Activated T-cell treated with anti-CD3 and anti-CD28 coated beads, Interleukin-2, amount 50 U/mL, for 4 hours (primary cell): ENCODE measurements around the gene MAP1LC3B2. TPM values are rescaled to one million over a fixed set of nuclear protein-coding genes. Genes with fewer than 3 reads are reported as not detected.
"Not testable (repeated sequence)": the region's sequence is repeated elsewhere in the genome, so short reads cannot be mapped to it uniquely, and the experiment has no call there.

ENCODE experiments used
- ATAC-seq, 2 donors: fragments of 200-7000 bp; cut with Tn5 transposase; one replicate each; pipeline ENCODE4 v1.10.0; 2021
- DNase-seq: peaks from one replicate; pipeline ENCODE4 v3.0.0-alpha.2; 2020
- H3K27me3 Mint-ChIP-seq: one replicate; pipeline ENCODE4 v1.8.0; 2021; ENCODE audit warnings: low read depth, mixed read lengths
- H3K36me3 Mint-ChIP-seq: one replicate; pipeline ENCODE4 v1.8.0; 2022; ENCODE audit warnings: mixed read lengths; ENCODE audit not compliant: insufficient read depth
- H3K4me1 Mint-ChIP-seq: one replicate; pipeline ENCODE4 v1.8.0; 2021; ENCODE audit warnings: low read depth, mixed read lengths
- H3K4me3 Mint-ChIP-seq: one replicate; pipeline ENCODE4 v1.8.0; 2021; ENCODE audit warnings: mild to moderate bottlenecking, moderate library complexity, mixed read lengths
- H3K9me3 Mint-ChIP-seq: one replicate; pipeline ENCODE4 v1.8.0; 2021; ENCODE audit warnings: mixed read lengths
- total RNA-seq, 3 donors: library from RNA; stranded (reverse); gene quantifications; one replicate each; pipeline ENCODE4 v1.2.1, GENCODE V29; 2021

The MAP1LC3B2 gene
- total RNA-seq, 3 donors from 2014 or later, result 1.1 to 1.5 TPM; not detected in 1

DNA sequence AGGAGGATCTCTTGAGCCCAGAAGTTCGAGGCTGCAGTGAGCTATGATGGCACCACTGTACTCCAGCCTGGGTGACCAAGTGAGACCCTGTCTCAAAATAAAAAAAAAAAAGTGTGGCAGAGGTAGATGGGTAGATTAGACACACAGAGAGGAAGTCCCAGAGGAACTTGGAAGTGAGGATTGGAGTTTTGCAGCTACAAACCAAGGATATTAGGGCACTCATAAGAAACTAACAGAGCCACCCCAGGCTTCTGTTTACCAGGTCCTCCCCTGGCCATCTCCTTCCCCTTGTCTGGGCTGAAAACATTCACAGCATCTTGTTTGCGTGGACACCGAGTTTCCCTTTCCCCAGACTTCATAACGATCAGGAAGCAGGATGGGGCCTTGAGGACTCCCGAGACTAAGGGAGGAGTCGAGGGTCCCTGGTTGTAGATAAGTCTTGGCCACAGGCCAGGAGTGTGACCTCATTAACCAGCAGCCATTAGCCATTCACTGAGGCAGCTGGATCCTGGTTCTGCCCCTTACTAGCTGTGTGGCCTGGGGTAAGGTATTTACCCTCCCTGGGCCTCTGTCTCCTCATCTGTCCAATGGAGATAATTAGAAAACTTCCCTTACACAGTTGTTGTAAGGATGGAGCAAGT, 2.1 kb downstream of the MAP1LC3B2 start:
- H3K36me3 Mint-ChIP-seq, result no peaks in the 10 kb centered on the region
- DNase-seq (no peak), ATAC-seq (no peak)
- H3K4me1 Mint-ChIP-seq, result peaks cover 31% of the 10 kb centered on the region
- no peaks in the 10 kb centered on the region for H3K27me3 Mint-ChIP-seq
- H3K9me3 Mint-ChIP-seq, result peaks cover 9% of the 10 kb centered on the region
- no peak overlapping the region for H3K4me3 Mint-ChIP-seq

DNA sequence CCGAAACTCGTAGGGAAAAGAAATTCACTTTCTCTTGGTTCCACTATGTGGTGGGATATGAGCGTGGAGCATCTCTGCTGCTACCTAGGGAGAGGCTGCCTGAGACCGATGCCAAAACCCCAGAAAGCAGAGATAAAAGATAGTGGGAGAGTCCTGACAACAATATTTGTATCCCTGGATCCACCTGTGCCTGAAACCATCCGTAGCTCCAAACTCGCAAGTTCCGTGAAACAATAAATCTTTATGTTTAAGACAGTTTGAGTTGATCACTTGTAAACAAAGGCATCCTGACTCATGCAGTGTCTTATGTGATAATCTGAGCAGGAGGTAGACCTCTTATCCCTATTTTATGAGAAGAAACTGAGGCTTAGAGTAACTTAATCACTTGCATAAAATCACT, 2.9 kb downstream of the MAP1LC3B2 start:
- DNase-seq (no peak), ATAC-seq (no peak)
- H3K9me3 Mint-ChIP-seq, result peaks cover 9% of the 10 kb centered on the region
- no peak overlapping the region for H3K4me3 Mint-ChIP-seq
- peaks cover 27% of the 10 kb centered on the region for H3K4me1 Mint-ChIP-seq
- no peaks in the 10 kb centered on the region for H3K36me3 Mint-ChIP-seq
- H3K27me3 Mint-ChIP-seq, result no peaks in the 10 kb centered on the region

DNA sequence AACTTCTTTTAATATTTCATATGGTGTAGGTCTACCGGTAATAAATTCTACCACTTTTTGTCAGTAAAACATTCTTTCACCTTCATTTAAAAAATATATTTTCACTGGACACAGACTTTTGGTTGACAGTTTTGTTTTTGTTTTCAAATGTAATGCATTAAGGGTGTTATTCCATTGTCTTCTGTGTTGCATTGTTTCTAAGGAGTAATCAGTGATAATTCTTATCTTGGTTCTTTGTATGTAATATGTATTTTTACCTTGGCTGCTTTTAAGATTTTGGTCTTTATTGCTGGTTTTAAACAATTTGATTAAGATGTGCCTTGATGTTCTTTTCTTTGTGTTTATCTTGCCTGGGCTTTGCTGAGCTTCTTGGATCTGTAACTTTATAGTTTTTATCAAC, 4.1 kb downstream of the MAP1LC3B2 start:
- DNase-seq (no peak), ATAC-seq (no peak)
- Mint-ChIP-seq H3K27me3 (no peaks in the 10 kb centered on the region), H3K4me1 (peaks cover 25% of the 10 kb centered on the region), H3K4me3 (no peak overlapping the region), H3K9me3 (peaks cover 9% of the 10 kb centered on the region), H3K36me3 (no peaks in the 10 kb centered on the region)

DNA sequence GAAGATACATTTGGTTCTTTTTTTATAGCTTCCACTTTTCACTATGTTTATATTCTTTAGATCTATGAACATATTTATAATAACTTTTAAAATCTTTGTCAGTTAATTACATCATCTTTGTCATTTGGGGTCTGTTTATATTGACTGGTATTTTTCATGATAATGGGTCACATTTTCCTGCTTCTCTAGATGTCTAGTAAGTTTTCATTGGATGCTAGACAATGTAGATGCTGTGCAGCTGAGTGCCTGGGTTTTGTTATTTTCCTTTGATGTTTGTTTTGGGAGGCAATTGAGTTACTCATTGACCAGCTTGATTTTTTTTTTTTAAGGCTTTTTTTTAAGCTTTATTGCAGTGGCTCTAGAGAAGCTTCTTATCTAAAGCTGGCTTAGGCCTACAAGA, 4.9 kb downstream of the MAP1LC3B2 start:
- no peak overlapping the region for H3K4me3 Mint-ChIP-seq
- no peak for ATAC-seq
- H3K9me3 Mint-ChIP-seq, result peaks cover 9% of the 10 kb centered on the region
- no peak for DNase-seq
- no peaks in the 10 kb centered on the region for H3K27me3 Mint-ChIP-seq
- H3K4me1 Mint-ChIP-seq, result peaks cover 17% of the 10 kb centered on the region
- H3K36me3 Mint-ChIP-seq, result no peaks in the 10 kb centered on the region

DNA sequence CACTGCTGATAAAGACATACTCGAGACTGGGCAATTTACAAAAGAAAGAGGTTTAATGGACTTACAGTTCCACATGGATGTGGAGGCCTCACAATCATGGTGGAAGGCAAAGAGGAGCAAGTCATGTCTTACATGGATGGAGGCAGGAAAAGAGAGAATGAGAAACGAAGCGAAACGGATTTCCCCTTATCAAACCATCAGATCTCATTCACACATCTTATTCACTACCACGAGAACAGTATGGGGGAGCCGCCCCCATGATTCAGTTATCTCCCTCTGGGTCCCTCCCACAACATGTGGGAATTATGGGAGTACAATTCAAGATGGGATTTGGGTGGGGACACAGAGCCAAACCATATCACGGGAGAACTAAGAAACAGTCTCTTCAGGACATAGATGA, 6.0 kb downstream of the MAP1LC3B2 start:
- ATAC-seq, DNase-seq, H3K4me1 Mint-ChIP-seq, H3K27me3 Mint-ChIP-seq, H3K9me3 Mint-ChIP-seq, H3K36me3 Mint-ChIP-seq, H3K4me3 Mint-ChIP-seq: not testable (repeated sequence)

DNA sequence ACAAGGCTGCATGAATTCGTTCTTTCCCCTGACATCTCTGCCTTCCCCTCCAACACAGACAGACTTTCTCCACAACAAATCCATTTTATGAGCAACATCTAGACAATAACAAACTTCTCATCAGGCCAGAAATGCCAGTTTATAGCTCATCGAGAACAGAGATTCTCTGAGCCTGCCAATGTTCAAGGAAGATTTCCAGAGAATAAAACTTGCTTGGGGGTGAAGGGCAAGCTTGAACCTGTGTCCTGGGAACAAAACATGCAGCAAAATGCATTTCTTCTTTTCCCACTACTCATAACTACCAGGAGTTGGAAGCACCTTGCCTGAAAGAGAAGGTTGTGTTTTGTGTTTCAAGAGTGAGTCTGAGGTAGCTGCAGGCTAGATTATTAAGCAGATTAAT, 6.8 kb downstream of the MAP1LC3B2 start:
- no peak overlapping the region for H3K4me3 Mint-ChIP-seq
- ATAC-seq, result no peak
- no peak for DNase-seq
- H3K36me3 Mint-ChIP-seq, result no peaks in the 10 kb centered on the region
- no peaks in the 10 kb centered on the region for H3K27me3 Mint-ChIP-seq
- H3K4me1 Mint-ChIP-seq, result peaks cover 2% of the 10 kb centered on the region
- peaks cover 12% of the 10 kb centered on the region for H3K9me3 Mint-ChIP-seq

DNA sequence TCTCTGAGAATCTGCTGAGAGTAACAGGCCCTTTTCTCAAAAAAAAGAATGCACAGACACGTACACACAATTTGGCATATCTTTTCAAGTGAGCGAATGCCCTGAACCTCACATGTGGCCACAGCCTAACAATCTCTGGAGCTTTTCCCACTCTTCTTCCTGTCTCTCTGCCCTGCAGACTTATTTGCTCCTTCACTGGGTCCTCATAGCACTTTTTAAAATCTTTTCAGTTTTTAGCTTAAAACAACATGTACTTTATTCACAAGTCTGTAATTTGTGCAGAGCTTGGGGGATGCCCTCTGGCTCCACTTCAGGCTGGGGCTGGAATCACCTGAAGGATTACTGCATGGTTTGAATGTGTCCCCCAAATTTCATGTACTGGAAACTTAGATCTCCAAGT, 9.0 kb downstream of the MAP1LC3B2 start:
- Mint-ChIP-seq H3K36me3 (no peaks in the 10 kb centered on the region), H3K4me1 (no peaks in the 10 kb centered on the region), H3K27me3 (no peaks in the 10 kb centered on the region), H3K4me3 (no peak overlapping the region), H3K9me3 (peaks cover 12% of the 10 kb centered on the region)
- DNase-seq (no peak), ATAC-seq (no peak)

DNA sequence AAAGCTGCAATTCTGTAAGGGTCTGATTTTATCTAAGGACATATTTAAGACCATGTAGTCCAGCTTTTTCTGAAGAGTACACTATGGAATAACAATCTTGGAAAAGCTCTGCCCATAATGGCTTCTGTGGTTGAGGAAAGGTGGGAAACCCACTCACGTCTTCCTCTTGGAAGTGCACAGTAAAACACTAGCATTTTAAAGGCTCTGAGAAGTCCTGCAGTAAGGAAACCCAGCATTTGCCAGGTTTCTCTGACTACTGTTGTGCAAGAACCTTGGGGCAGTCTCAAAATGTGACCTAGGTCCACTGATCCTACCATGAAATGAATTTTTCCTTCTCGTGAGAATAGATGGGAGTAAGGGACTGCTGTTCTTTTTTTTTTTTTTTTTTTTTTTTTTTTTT, 11.9 kb downstream of the MAP1LC3B2 start:
- no peak overlapping the region for H3K4me3 Mint-ChIP-seq
- no peaks in the 10 kb centered on the region for H3K27me3 Mint-ChIP-seq
- DNase-seq (no peak), ATAC-seq (no peak)
- H3K4me1 Mint-ChIP-seq, result no peaks in the 10 kb centered on the region
- peaks cover 3% of the 10 kb centered on the region for H3K9me3 Mint-ChIP-seq
- no peaks in the 10 kb centered on the region for H3K36me3 Mint-ChIP-seq

DNA sequence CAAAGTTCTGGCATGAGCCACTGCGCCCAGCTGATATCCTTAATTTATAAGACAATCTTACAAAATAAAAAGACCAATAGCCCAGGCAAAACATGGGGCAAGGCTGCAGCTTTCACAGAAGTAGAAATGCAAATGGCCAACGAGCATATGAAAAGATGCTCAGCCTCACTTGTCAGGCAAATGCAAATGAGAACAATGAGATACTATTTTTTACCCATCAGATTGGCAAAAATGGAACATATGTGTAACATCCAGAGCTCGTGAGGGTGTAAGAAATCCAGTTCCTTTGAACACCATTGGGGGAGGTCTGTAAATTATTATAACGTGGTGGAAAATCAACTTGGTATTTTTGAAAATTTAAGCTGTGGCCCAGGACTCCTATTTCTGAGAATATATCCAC, 14.6 kb downstream of the MAP1LC3B2 start:
- Mint-ChIP-seq H3K4me3 (no peak overlapping the region), H3K36me3 (no peaks in the 10 kb centered on the region), H3K4me1 (no peaks in the 10 kb centered on the region), H3K9me3 (peaks cover 3% of the 10 kb centered on the region), H3K27me3 (no peaks in the 10 kb centered on the region)
- ATAC-seq, result no peak
- DNase-seq, result no peak

DNA sequence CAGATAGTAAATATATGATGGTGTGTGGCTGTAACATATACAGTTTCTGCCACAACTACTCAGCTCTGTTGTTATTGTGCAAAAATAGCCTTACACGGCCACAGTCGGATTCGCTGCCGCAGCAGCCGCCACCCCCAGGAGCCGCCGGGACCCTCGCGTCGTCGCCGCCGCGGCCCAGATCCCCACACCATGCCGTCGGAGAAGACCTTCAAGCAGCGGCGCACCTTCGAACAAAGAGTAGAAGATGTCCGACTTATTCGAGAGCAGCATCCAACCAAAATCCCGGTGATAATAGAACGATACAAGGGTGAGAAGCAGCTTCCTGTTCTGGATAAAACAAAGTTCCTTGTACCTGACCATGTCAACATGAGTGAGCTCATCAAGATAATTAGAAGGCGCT, 16.6 kb downstream of the MAP1LC3B2 start:
- not testable (repeated sequence) for H3K4me3 Mint-ChIP-seq, H3K9me3 Mint-ChIP-seq, H3K36me3 Mint-ChIP-seq, ATAC-seq, DNase-seq, H3K4me1 Mint-ChIP-seq, H3K27me3 Mint-ChIP-seq

DNA sequence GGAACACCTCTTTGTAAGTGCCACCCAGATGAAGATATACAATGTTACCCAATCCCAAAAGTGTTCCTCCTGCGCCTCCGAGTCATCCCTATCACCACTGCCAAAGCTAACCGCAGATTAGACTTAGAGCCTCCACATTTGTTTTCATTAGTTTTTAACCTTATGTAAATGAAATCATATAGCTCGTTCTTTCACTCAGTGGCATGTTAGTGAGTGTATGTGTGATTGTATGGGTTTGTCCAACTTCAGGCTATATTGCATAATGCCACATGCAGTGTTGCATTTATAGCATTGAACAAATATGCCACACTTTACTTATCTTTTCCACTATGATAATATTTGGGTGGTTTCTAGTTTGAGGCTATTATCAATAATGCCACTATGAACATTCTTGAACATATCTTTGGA, 18.0 kb downstream of the MAP1LC3B2 start:
- no peaks in the 10 kb centered on the region for H3K36me3 Mint-ChIP-seq
- DNase-seq (no peak), ATAC-seq (no peak)
- H3K9me3 Mint-ChIP-seq, result no peaks in the 10 kb centered on the region
- no peaks in the 10 kb centered on the region for H3K4me1 Mint-ChIP-seq
- no peaks in the 10 kb centered on the region for H3K27me3 Mint-ChIP-seq
- no peak overlapping the region for H3K4me3 Mint-ChIP-seq

DNA sequence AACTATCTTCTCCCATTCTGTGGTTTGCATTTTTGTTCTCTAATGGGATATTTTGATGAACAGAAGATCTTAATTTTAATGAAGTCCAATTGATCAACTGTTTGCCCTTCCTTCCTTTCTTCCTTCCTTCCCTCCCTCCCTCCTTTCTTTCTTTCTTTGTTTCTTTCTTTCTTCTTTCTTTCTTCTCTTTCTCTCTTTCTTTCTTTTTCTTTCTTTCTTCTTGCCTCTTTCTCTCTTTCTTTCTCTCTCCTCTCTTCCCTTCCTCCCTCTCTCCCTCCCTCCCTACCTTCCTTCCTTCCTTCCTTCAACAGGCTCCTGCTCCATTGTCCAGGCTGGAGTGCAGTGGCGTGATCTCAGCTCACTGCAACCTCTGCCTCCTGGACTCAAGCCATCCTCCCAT, 18.9 kb downstream of the MAP1LC3B2 start:
- Mint-ChIP-seq H3K4me1 (no peaks in the 10 kb centered on the region), H3K4me3 (no peak overlapping the region), H3K27me3 (no peaks in the 10 kb centered on the region), H3K9me3 (no peaks in the 10 kb centered on the region), H3K36me3 (no peaks in the 10 kb centered on the region)
- ATAC-seq, result no peak
- no peak for DNase-seq

DNA sequence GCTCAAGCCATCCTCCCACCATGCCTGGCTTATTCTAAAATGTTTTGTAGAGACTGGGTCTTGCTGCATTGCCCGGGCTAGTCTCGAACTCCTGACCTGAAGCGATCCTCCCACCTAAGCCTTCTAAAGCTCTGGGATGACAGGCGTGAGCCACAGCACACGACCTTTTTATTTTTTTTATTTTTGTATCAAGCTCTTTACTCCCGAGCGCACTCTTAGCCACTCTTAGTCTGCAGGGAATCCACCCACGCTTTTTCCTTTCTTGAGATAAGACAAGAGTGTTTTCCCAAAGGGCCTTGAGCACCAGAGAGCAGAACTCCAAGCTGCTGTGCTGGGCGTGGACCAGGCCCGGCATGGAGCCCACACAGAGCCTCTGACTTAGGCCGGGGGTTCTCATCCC, 23.4 kb downstream of the MAP1LC3B2 start:
- Mint-ChIP-seq H3K9me3 (no peaks in the 10 kb centered on the region), H3K4me1 (no peaks in the 10 kb centered on the region), H3K36me3 (no peaks in the 10 kb centered on the region), H3K4me3 (no peak overlapping the region), H3K27me3 (no peaks in the 10 kb centered on the region)
- ATAC-seq, result no peak
- DNase-seq, result no peak

DNA sequence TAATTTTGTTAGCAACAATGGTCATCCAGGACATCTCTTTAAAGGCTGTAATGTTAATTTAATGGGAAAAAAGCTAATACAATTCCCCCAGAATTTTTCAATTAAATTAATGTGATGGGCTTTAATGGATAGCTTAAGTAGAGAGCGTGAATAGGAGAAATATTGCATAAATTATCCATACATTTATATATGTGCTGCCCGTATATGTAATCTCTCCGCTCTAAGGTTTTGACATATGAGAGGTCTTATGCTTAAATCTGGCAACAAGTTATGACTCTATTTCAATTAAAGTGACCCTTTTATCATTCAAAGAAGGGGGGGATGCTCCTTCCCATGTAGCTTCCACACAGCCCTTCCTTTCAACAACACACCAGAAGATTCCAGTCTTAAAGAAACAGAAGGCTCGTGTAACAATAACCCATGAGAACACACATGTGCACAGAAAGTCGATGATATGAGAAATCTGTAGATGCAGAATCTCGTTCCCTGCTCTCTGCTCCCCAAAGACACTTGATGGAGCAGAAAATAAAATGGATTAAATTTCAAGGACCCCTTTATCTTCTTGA, 24.0 kb downstream of the MAP1LC3B2 start:
- DNase-seq (no peak), ATAC-seq (no peak)
- Mint-ChIP-seq H3K27me3 (no peaks in the 10 kb centered on the region), H3K36me3 (no peaks in the 10 kb centered on the region), H3K4me3 (no peak overlapping the region), H3K9me3 (no peaks in the 10 kb centered on the region), H3K4me1 (no peaks in the 10 kb centered on the region)

DNA sequence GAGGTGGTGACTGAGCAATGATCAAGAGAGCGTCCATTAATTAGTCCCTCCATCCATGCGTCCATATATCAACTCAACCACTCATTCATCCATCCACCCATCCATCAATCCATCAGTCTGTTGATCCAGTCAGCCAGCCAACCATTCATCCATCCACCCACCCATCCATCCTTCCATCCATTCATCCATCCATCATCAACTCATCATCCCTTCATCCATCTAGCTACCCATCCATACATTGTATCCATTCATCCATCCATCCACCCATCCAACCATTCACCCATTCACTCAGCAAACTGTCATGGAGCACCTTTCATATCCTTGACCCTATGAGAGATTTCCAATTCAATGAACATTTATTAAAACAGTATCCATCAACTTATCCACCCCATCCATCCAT, 28.1 kb downstream of the MAP1LC3B2 start:
- H3K4me3 Mint-ChIP-seq, result no peak overlapping the region
- peaks cover 5% of the 10 kb centered on the region for H3K4me1 Mint-ChIP-seq
- ATAC-seq (no peak), DNase-seq (no peak)
- no peaks in the 10 kb centered on the region for H3K9me3 Mint-ChIP-seq
- no peaks in the 10 kb centered on the region for H3K36me3 Mint-ChIP-seq
- H3K27me3 Mint-ChIP-seq, result no peaks in the 10 kb centered on the region
